ENCODE data around the gene CALHM6.

- TF ChIP-seq, protein P1, sequence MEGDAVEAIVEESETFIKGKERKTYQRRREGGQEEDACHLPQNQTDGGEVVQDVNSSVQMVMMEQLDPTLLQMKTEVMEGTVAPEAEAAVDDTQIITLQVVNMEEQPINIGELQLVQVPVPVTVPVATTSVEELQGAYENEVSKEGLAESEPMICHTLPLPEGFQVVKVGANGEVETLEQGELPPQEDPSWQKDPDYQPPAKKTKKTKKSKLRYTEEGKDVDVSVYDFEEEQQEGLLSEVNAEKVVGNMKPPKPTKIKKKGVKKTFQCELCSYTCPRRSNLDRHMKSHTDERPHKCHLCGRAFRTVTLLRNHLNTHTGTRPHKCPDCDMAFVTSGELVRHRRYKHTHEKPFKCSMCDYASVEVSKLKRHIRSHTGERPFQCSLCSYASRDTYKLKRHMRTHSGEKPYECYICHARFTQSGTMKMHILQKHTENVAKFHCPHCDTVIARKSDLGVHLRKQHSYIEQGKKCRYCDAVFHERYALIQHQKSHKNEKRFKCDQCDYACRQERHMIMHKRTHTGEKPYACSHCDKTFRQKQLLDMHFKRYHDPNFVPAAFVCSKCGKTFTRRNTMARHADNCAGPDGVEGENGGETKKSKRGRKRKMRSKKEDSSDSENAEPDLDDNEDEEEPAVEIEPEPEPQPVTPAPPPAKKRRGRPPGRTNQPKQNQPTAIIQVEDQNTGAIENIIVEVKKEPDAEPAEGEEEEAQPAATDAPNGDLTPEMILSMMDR (IDR thresholded peaks at IDR 0.05): no peak
- TF ChIP-seq POLR2A (IDR thresholded peaks at IDR 0.05): no peak
These were observed 24.5 kb downstream of the CALHM6 start for GRCh38 chr6:116485559-116486184.

All from thyroid gland (tissue), 4 donors.